Sciatic nerve (tissue), 2 donors: ENCODE measurements around the gene REPS2. TPM values are rescaled to one million over a fixed set of nuclear protein-coding genes. Genes with fewer than 3 reads are reported as not detected.

Experiments
- ATAC-seq: fragments of 200-7000 bp; cut with Tn5 transposase; one replicate; pipeline ENCODE4 v1.9.1; 2020; ENCODE audit warnings: mild to moderate bottlenecking, moderate library complexity
- DNase-seq: peaks from one replicate; pipeline ENCODE4 v3.0.0-alpha.2; 2020; ENCODE audit warnings: low spot score
- intact Hi-C: fragments of 100-400 bp; cut with DNase I; formaldehyde crosslinking; loops from one replicate; pipeline ENCODE4 v1.14.2; 2022
- total RNA-seq: library from RNA; stranded (reverse); fragmentation: NEBNext Ultra II Directional; extraction: Animal tissue kit (Norgen Biotek cat#: 25700); gene quantifications from one replicate; pipeline ENCODE4 v1.2.1, GENCODE V29; 2021
- donor health status: DM: no; HTN: no; CAD: no.
- donor health status: DM: no; HTN: no; CAD: no.

The REPS2 gene
- total RNA-seq, 1 donor from 2014 or later = 5.9 TPM

GRCh38 chrX:17164079-17164478 lies 217.6 kb downstream of the REPS2 start:
- intact Hi-C loops = no loop called here
- ATAC-seq (no peak), DNase-seq (no peak)

- intact Hi-C loops = no loop called here
- DNase-seq (no peak), ATAC-seq (no peak)
Observed at GRCh38 chrX:17164941-17165340, 218.5 kb downstream of the REPS2 start.

- ATAC-seq (no peak), DNase-seq (no peak)
- intact Hi-C loops = no loop called here
Observed at GRCh38 chrX:17167915-17168314, 221.5 kb downstream of the REPS2 start.

- DNase-seq (no peak), ATAC-seq (no peak)
- intact Hi-C loops = no loop called here
Observed at GRCh38 chrX:17170973-17171372, 224.5 kb downstream of the REPS2 start.

GRCh38 chrX:17174671-17175070 lies 228.2 kb downstream of the REPS2 start:
- intact Hi-C loops = no loop called here
- DNase-seq (no peak), ATAC-seq (peak; percentile 56)

- intact Hi-C loops = no loop called here
- no peak for DNase-seq
- no peak for ATAC-seq
Observed at GRCh38 chrX:17182317-17182716, 235.9 kb downstream of the REPS2 start.

GRCh38 chrX:17183566-17183965 lies 237.1 kb downstream of the REPS2 start:
- intact Hi-C loops = no loop called here
- DNase-seq (no peak), ATAC-seq (no peak)

GRCh38 chrX:17185431-17185830 lies 239.0 kb downstream of the REPS2 start:
- intact Hi-C loops = no loop called here
- ATAC-seq (no peak), DNase-seq (no peak)

GRCh38 chrX:17187136-17187756 lies 240.8 kb downstream of the REPS2 start:
- DNase-seq (no peak), ATAC-seq (peak; percentile 30)
- intact Hi-C loops = no loop called here

GRCh38 chrX:17192106-17192505 lies 245.6 kb downstream of the REPS2 start:
- intact Hi-C loops = no loop called here
- DNase-seq (no peak), ATAC-seq (no peak)

Other genes starting within 250 kb of the REPS2 start
- gene CTPS2, start 234.0 kb upstream of the REPS2 start, total RNA-seq = 17.0 TPM
- gene SYAP1, start 227.0 kb upstream of the REPS2 start, total RNA-seq = 23.4 TPM
- 17.3 TPM for gene TXLNG, start 160.2 kb upstream of the REPS2 start, total RNA-seq
- 93.8 TPM for gene RBBP7, start 76.3 kb upstream of the REPS2 start, total RNA-seq